Esophagus (tissue), 2 donors: ENCODE data around the gene TMCO4. TPM values are rescaled to one million over a fixed set of nuclear protein-coding genes. Genes with fewer than 3 reads are reported as not detected.

Experiments used
- H3K27ac ChIP-seq, 2 donors: one replicate each; pipeline ENCODE4 v1.5.1; 2013; ENCODE audit warnings: low read depth in 2 of 2, mild to moderate bottlenecking in 2 of 2, inconsistent platforms in 1 of 2, low read length in 1 of 2, moderate library complexity in 1 of 2
- H3K27me3 ChIP-seq, 2 donors: one replicate each; pipeline ENCODE4 v1.6.1; 2013; ENCODE audit warnings: low read length in 2 of 2, control low read depth in 1 of 2, mild to moderate bottlenecking in 1 of 2; ENCODE audit not compliant: insufficient read depth in 2 of 2, control insufficient read depth in 1 of 2
- H3K36me3 ChIP-seq, 2 donors: one replicate each; pipeline ENCODE4 v1.6.1; 2013; ENCODE audit warnings: low read length in 1 of 2; ENCODE audit not compliant: control insufficient read depth in 2 of 2, insufficient read depth in 2 of 2
- H3K4me1 ChIP-seq, 2 donors: one replicate each; pipeline ENCODE4 v1.6.1; 2013; ENCODE audit warnings: low read length in 1 of 2; ENCODE audit not compliant: control insufficient read depth in 2 of 2, insufficient read depth in 2 of 2
- H3K4me3 ChIP-seq, 2 donors: one replicate each; pipeline ENCODE4 v1.5.1; 2013; ENCODE audit warnings: low read length in 2 of 2, mild to moderate bottlenecking in 2 of 2, low read depth in 1 of 2, moderate library complexity in 1 of 2
- H3K9me3 ChIP-seq, 2 donors: one replicate each; pipeline ENCODE4 v1.6.1; 2013; ENCODE audit warnings: mild to moderate bottlenecking in 2 of 2, low read depth in 1 of 2, low read length in 1 of 2, moderate library complexity in 1 of 2; ENCODE audit not compliant: control insufficient read depth in 2 of 2, insufficient read depth in 1 of 2
- WGBS, 2 donors: extraction: QIAGEN DNeasy Blood & Tissue Kit; methylation state at CpG; one replicate each; pipeline ENCODE4 v1.1.7; 2013; 5-methylcytosine and 5-hydroxymethylcytosine counted together
- polyA plus RNA-seq, 2 donors: library from polyadenylated mRNA; stranded (reverse); fragments of 200-250 nt; gene quantifications; one replicate each; pipeline ENCODE4 v1.2.3, GENCODE V29; 2013
- donor health status: healthy with polysubstance abuse.
- donor health status: Bipolar disorder and iron deficiency.

The TMCO4 gene
- polyA plus RNA-seq, 2 donors: 14.2 to 26.2 TPM

- Histone ChIP-seq H3K36me3 (peaks cover 6 to 19% of the 10 kb centered on the region in 2 donors), H3K9me3 (no peaks in the 10 kb centered on the region), H3K4me1 (no peaks in the 10 kb centered on the region), H3K27me3 (no peaks in the 10 kb centered on the region), H3K27ac (no peak overlapping the region), H3K4me3 (no peak overlapping the region)
- WGBS, 2 donors: 85 to 86% methylated on average over 19 of the region's 19 CpGs
Measured at GRCh38 chr1:19688041-19688842, 111.5 kb downstream of the TMCO4 start.

GRCh38 chr1:19687414-19687813 lies 112.3 kb downstream of the TMCO4 start:
- peaks cover 6 to 24% of the 10 kb centered on the region in 2 donors for H3K36me3 ChIP-seq
- H3K27me3 ChIP-seq: no peaks in the 10 kb centered on the region
- no peaks in the 10 kb centered on the region for H3K9me3 ChIP-seq
- 100% methylated on average over 1 of the region's 1 CpG for WGBS, 2 donors
- H3K4me1 ChIP-seq: no peaks in the 10 kb centered on the region
- H3K27ac ChIP-seq: no peak overlapping the region
- no peak overlapping the region for H3K4me3 ChIP-seq

- H3K9me3 ChIP-seq: no peaks in the 10 kb centered on the region
- H3K27ac ChIP-seq: no peak overlapping the region
- H3K27me3 ChIP-seq: no peaks in the 10 kb centered on the region
- H3K4me3 ChIP-seq: no peak overlapping the region
- H3K4me1 ChIP-seq: no peaks in the 10 kb centered on the region
- 82 to 85% methylated on average over 9 of the region's 9 CpGs for WGBS, 2 donors
- H3K36me3 ChIP-seq: peaks cover 6 to 26% of the 10 kb centered on the region in 2 donors
Measured at GRCh38 chr1:19685994-19686393, 113.7 kb downstream of the TMCO4 start.

- Histone ChIP-seq H3K27ac (no peak overlapping the region), H3K36me3 (peaks cover 6 to 22% of the 10 kb centered on the region in 2 donors), H3K27me3 (no peaks in the 10 kb centered on the region), H3K4me3 (no peak overlapping the region), H3K4me1 (no peaks in the 10 kb centered on the region), H3K9me3 (no peaks in the 10 kb centered on the region)
- WGBS, 2 donors: 90 to 97% methylated on average over 2 of the region's 2 CpGs
Measured at GRCh38 chr1:19684677-19685076, 115.0 kb downstream of the TMCO4 start.

GRCh38 chr1:19683351-19683750 lies 116.4 kb downstream of the TMCO4 start:
- H3K4me1 ChIP-seq: no peaks in the 10 kb centered on the region
- H3K9me3 ChIP-seq: no peaks in the 10 kb centered on the region
- no peak overlapping the region for H3K27ac ChIP-seq
- H3K4me3 ChIP-seq: no peak overlapping the region
- 85 to 90% methylated on average over 8 of the region's 8 CpGs for WGBS, 2 donors
- no peaks in the 10 kb centered on the region for H3K27me3 ChIP-seq
- H3K36me3 ChIP-seq: peaks cover 3 to 15% of the 10 kb centered on the region in 2 donors

GRCh38 chr1:19682901-19683300 lies 116.8 kb downstream of the TMCO4 start:
- no peak overlapping the region for H3K27ac ChIP-seq
- H3K4me3 ChIP-seq: no peak overlapping the region
- H3K27me3 ChIP-seq: no peaks in the 10 kb centered on the region
- 81 to 87% methylated on average over 7 of the region's 7 CpGs for WGBS, 2 donors
- H3K36me3 ChIP-seq: peaks cover 1 to 15% of the 10 kb centered on the region in 2 donors
- H3K4me1 ChIP-seq: no peaks in the 10 kb centered on the region
- no peaks in the 10 kb centered on the region for H3K9me3 ChIP-seq

GRCh38 chr1:19682257-19682656 lies 117.5 kb downstream of the TMCO4 start:
- no peaks in the 10 kb centered on the region for H3K9me3 ChIP-seq
- H3K27ac ChIP-seq: no peak overlapping the region
- no peaks in the 10 kb centered on the region for H3K27me3 ChIP-seq
- no peaks in the 10 kb centered on the region for H3K4me1 ChIP-seq
- no peak overlapping the region for H3K4me3 ChIP-seq
- 89 to 92% methylated on average over 3 of the region's 3 CpGs for WGBS, 2 donors
- peaks cover 0 to 10% of the 10 kb centered on the region in 2 donors for H3K36me3 ChIP-seq

- H3K27ac ChIP-seq: no peak overlapping the region
- WGBS, 2 donors: 80 to 82% methylated on average over 7 of the region's 7 CpGs
Measured at GRCh38 chr1:19680644-19681043, 119.1 kb downstream of the TMCO4 start.

GRCh38 chr1:19679691-19680090 lies 120.0 kb downstream of the TMCO4 start:
- peaks cover 0 to 2% of the 10 kb centered on the region in 2 donors for H3K4me1 ChIP-seq
- no peaks in the 10 kb centered on the region for H3K9me3 ChIP-seq
- H3K27me3 ChIP-seq: no peaks in the 10 kb centered on the region
- 75 to 76% methylated on average over 4 of the region's 4 CpGs for WGBS, 2 donors
- peaks cover 0 to 8% of the 10 kb centered on the region in 2 donors for H3K36me3 ChIP-seq
- no peak overlapping the region for H3K27ac ChIP-seq
- no peak overlapping the region for H3K4me3 ChIP-seq

More at GRCh38 chr1:19680644-19681043, 119.1 kb downstream of the TMCO4 start:
- H3K9me3 ChIP-seq: no peaks in the 10 kb centered on the region
- no peaks in the 10 kb centered on the region for H3K27me3 ChIP-seq
- H3K4me1 ChIP-seq: peaks cover 0 to 2% of the 10 kb centered on the region in 2 donors
- H3K4me3 ChIP-seq: no peak overlapping the region
- peaks cover 0 to 8% of the 10 kb centered on the region in 2 donors for H3K36me3 ChIP-seq
